ENCODE data around the gene DEF6.
"Not testable (repeated sequence)": the region's sequence is repeated elsewhere in the genome, so short reads cannot be mapped to it uniquely, and the experiment has no call there.

Gene DEF6

DNA sequence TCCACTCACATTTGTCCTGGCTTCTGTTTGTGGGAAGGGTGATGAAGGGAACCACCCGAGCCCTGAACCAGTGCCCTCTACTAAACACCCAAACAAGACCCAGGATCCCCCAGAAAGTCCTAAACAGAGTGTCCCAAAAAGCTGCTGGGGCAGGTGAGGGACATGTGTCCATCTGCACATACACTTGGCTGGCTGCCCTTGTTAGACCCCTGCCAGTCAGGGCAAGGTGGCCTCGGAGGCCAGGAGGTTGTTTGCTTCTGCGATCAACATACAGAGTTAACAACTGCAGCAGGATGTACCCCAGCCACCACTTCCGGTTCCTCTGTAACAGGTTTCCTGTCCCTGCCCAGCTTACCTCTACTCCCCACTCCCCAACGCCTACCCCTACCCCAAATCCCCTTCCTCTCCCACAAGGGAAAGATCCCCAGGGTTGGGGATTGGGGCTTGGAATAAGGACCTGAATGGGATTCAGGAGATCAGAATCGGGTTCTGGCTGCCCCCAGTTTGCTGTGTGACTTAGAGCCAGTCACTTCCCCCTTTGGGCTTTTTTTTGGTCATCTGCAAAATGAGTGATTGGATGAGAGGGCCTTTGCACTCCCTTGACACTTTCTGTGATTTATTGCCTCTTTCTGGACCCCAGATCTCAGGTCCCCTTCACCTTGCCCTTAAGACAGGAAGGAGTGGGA is 13.9 kb downstream of the DEF6 start:
- DNase-seq = no peak

DNA sequence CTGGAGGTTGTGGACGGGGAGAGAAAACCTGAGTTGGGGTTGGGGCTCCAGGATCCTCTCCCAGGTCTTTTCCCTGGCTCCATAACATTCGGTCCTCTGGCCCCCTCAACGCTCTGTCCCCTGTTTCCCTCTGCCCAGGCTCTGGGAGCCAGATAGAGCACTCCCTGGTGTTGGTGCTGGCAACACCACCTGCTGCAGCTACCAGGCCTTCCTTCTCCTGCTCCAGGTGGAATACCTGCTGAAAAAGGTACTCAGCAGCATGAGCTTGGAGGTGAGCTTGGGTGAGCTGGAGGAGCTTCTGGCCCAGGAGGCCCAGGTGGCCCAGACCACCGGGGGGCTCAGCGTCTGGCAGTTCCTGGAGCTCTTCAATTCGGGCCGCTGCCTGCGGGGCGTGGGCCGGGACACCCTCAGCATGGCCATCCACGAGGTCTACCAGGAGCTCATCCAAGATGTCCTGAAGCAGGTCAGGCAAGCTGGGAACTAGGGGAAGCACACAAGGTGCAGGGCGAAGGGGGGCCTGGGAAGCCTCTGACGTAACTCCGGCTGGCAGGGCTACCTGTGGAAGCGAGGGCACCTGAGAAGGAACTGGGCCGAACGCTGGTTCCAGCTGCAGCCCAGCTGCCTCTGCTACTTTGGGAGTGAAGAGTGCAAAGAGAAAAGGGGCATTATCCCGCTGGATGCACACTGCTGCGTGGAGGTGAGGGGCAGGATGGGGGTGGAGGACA is 14.6 kb downstream of the DEF6 start:
- DNase-seq = no peak

GRCh38 chr6:35312807-35313206 is 15.2 kb downstream of the DEF6 start:
- DNase-seq = no peak

DNA sequence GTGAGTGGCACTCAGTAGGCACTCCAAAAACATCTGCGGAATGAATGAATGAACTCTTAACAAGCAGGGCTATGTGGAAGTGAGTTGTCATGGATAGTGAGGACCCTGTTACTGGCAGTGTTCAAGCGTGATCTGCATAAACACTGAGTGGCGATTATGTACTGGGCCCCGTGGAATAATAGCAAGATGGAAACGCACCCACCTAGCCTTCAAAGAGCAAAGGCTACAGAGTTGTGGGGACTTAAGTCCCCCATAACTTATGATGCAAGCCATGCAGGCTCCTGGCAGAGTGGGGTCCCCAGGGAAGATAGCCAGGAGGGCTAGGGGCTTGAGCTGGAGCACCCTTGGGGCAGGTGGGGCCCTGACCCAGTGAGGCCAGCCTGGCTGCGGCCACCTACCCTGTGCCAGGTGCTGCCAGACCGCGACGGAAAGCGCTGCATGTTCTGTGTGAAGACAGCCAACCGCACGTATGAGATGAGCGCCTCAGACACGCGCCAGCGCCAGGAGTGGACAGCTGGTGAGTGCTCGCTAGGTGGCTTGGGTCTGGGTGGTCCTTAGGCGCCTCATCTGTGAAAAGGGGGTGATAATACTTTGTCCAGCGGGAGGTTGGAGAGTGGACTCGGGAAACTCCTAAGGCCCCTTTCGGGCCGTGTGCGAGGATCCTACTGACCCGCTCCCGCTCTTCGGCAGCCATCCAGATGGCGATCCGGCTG is 20.0 kb downstream of the DEF6 start:
- DNase-seq = peak; percentile 85

DNA sequence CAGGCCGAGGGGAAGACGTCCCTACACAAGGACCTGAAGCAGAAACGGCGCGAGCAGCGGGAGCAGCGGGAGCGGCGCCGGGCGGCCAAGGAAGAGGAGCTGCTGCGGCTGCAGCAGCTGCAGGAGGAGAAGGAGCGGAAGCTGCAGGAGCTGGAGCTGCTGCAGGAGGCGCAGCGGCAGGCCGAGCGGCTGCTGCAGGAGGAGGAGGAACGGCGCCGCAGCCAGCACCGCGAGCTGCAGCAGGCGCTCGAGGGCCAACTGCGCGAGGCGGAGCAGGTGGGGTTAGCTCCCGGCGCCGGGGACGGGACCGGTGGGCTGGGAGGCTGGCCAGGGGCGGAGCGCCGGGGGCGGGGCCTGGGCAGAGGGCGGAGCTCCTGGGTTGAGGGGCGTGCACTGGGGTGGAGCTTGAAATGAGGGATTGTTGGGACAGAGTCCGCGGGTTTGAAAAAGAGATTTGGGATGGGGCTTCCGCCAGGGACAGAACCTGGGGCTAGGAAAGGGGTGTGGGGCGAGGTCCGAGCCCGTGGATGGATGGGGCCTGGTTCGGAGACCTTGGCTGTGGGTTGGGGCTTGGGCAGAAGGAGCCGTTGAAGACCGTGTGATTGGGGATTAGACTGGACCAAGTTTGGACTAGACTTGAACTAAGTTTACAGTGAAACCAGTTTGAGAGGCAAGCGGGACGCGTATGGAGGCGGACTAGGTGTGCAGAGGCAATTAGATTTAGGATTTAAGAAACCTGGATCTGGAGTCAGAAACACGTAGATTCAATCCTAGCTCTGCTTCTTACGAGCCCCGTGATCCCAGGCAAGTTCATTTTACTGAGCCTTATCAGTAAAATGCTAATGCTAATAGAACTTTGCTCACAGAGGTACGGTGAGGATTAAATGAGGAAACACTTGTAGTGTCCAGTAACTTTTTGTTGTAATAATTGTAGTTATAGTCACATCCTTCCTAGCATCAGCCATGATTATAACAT is 20.9 kb downstream of the DEF6 start:
- DNase-seq = peak; percentile 95

- no peak for DNase-seq
Observed at GRCh38 chr6:35319346-35320030, 21.9 kb downstream of the DEF6 start.

DNA sequence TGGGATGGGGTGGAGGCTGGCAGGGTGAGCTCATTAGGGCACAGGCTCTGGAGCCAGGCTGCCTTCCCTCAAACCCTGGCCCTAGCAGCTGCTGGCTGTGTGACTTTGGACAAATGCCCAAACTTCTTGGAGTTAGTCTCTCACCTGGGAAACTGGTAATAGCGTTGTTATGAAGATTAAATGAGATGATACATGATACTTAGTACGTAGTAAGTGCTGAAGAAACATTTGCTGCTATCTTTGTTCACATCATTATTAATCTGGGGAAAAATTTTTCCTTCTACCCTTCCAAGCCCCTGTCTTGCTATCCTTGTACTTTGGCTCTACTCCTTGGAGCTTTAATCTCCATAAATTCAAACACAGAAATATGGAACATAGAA is 22.4 kb downstream of the DEF6 start:
- no peak for DNase-seq

DNA sequence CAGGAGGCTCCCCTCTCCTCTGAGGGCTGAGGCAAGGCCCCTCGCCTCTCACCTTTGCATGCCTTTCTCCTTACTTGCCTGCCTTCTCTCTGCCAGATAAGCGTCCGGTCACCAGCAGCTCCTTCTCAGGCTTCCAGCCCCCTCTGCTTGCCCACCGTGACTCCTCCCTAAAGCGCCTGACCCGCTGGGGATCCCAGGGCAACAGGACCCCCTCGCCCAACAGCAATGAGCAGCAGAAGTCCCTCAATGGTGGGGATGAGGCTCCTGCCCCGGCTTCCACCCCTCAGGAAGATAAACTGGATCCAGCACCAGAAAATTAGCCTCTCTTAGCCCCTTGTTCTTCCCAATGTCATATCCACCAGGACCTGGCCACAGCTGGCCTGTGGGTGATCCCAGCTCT is 23.5 kb downstream of the DEF6 start:
- DNase-seq = no peak

DNA sequence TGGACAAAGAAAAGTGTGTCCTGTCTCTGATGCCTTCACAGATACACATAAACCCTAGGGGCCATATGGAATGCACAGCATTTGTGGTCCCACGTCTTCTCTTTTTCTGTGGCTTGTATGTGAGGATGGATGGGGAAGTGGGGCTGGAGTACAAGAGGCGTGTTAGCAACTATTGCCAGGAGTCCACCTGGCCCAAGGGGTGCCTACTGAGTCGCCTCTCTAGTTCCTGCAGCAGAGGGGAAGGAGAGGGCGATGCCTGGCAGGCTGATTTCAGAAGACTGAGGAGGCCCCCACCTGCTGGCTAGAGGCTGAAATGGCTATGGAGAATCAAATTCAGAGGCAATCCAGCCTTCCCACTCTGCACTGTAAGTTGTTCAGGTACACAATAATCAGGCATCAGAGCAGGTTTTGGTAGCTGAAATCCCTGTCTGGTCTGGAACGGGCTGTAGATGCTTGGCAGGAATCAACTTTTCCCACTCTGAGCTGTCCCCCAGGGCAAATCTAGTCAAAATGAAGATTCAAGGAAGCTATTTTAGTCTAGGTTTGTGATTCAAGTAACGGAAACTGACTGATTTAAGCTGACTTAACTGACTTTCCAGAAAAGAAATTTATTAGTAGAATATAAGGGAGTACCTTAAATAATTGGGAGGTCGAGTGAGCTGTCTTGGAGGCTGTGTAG is 29.9 kb downstream of the DEF6 start:
- DNase-seq = peak; percentile 63

DNA sequence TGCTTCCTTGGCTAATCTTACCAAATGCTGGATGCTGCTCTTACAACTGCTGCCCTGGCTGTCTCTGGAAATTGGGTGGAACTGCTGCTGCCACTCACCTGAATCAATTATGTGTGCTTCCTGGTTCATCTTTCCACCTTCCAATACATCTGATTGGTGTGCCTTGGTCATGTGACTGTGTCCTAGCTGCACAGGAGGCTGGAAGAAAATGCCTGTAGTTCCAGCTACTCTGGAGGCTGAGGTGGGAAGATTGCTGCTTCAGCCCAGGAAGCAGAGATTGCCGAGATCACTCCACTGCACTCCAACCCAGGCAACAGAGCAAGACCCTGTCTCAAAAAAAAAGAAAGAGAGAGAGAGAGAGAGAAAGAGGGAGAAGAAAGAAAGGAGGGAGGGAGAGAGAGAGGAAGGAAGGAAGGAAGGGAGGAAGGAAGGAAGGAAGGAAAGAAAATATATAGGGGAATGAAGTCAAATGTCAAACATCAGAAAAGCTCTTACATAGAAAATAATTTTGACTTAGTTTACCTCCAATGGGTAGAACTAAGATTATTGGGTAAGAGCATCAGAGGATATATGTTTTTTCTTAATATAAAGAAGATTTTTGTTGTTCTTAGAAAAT is 30.6 kb downstream of the DEF6 start:
- no peak for DNase-seq

DNA sequence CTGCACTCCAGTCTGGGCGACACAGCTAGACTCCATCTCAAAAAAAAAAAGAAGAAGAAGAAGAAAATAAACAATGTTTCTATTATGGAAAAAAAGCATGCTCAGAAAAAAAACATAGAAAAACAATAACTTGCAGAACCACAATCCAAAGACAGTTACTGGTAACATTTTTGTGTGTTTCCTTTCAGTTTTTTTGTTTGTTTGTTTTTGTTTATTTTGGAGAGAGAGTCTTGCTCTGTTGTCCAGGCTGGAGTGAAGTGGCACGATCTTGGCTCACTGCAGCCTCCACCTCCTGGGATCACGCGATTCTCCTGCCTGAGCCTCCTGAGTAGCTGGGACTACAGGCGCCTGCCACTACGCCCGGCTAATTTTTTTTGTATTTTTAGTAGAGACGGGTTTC is 31.3 kb downstream of the DEF6 start:
- not testable (repeated sequence) for DNase-seq

- no peak for DNase-seq
Observed at GRCh38 chr6:35330541-35331119, 33.0 kb downstream of the DEF6 start.

DNA sequence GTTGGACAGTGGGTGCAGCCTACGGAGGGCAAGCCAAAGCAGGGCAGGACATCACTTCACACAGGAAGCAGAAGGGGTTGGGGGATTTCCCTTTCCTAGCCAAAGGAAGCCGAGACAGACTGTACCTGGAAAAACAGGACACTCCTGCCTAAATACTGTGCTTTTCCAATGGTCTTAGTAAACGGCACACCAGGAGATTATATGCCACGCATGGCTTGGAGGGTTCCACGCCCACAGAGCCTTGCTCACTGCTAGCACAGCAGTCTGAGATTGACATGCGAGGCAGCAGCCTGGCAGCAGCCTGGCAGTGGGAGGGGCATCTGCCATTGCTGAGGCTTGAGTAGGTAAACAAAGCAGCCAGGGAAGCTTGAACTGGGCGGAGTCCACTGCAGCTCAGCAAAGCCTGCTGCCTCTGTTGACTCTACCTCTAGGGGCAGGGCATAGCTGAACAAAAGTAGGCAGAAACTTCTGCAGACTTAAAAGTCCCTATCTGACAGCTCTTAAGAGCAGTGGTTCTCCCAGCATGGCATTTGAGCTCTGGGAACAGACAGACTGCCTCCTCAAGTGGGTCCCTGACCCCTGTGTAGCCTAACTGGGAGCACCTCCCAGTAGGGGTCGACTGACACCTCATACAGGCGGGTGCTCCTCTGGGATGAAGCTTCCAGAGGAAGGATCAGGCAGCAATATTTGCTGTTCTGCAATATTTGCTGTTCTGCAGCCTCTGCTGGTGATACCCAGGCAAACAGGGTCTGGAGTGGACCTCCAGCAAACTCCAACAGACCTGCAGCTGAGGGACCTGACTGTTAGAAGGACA is 34.7 kb downstream of the DEF6 start:
- not testable (repeated sequence) for DNase-seq

DNA sequence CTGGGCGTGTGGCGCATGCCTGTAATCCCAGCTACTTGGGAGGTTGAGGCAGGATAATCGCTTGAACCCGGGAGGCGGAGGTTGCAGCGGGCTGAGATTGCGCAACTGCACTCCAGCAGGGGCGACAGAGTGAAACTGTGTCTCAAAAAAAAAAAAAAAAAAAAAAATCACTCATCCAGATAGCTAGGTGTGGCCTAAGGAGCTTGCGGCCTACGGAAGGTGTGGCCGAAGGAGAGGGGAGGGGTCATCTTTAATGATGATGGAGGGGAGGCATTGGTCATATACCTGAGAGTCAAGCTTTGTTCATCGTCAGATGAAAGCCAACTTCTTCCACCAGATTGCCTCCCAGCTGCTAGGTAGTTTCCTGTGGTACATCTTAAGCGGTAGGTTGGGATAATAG is 43.9 kb downstream of the DEF6 start:
- no peak for DNase-seq

DNA sequence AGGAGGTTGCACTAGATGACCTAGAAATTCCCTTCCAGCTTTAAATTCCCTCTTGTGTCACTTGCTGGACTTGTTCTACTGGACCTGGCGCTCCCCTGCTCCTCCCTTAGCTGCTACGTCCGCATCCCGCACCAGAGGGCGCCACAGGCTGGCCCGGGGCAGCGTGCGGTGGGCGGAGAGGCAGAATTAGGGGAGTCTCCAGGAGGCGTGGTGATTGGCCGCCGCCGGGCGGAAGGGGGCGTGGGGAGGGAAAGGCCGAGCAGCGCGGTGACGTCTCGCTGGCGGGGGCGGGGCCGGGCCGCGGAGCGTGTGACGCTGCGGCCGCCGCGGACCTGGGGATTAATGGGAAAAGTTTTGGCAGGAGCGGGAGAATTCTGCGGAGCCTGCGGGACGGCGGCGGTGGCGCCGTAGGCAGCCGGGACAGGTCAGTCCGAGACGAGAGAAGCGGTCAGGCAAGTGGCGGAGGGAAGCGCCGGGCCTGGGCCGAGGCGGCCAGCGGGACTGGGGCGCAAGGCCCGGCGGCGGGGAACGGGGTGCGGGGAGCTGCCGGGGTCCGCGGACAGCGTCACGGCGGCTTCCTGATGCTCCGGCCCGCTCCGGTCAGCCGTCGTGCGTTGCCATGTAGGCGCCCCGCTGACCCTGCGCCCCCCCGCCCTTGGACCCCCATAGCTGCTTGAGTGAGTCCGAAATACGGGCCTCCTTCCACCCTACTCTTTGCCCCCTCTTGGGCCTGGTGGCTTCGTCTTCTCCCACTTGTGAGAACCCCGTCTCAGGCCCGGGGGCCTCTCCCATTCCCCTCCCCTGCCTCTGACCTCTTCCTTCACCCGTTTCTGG is 44.9 kb downstream of the DEF6 start, which contains the start of gene PPARD:
Gene PPARD (plus strand): TSS at position 301 of the 834 bp plus-strand sequence. CDS start 68,530 bp downstream, outside the sequence.
- DNase-seq = peak; percentile 98

DNA sequence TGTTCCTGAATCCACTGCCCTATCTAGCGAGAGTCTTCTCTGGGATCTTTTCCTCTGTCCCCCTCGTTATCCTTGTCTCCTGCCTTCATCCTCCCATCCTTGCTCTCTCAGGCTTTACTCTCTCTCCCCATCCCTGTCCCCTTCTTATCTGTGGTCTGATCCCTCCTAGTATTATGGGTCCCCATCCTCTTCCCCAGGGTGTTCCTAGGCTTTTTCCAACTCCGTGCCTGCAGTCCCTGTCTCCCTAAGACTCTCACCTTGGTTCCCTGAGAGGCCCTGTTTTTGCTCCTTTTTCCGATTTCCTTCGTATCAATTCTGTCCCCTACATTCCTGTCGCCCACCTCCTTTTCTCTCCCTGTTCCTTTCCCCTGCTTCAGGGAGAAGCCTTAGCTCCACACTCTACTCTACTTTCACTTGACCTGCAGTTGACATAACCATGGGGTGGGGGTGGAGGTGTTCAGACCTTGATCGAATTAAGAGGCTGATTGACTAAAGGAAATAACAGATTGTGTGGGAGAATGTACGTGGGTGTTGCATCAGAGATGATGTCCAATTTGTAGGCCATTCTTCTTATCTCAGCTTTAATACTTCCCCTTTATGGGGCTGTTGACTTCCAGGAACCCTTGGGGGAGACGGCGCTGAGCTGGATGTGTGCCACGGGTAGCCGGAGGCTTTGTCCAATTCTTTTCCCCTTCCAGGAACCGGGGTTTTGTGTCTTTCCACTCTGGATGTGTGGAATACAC is 45.6 kb downstream of the DEF6 start:
- DNase-seq = peak; percentile 63

GRCh38 chr6:35343835-35344550 is 46.4 kb downstream of the DEF6 start:
- no peak for DNase-seq

Measured in eye (tissue), 1 donor.